Activated B cell treated with CpG ODN at 0.5 μM for 24 hours (primary cell): Measurements from ENCODE around the gene SHC3. TPM values are rescaled to one million over a fixed set of nuclear protein-coding genes. Genes with fewer than 3 reads are reported as not detected.

Experiments used
- ATAC-seq: fragments of 200-7000 bp; cut with Tn5 transposase; one replicate; pipeline ENCODE4 v1.10.0; 2021; ENCODE audit warnings: low read depth, mild to moderate bottlenecking, moderate library complexity
- CTCF ChIA-PET: fragments of 350-600 bp; sonication (Branson Sonifier 250); formaldehyde crosslinking; loops from one replicate; lab custom pipeline; 2021; ENCODE audit warnings: antibody characterized with exemption; lab: Charles Lee
- POLR2A ChIA-PET: fragments of 350-600 bp; sonication (Branson Sonifier 250); formaldehyde crosslinking; loops from one replicate; lab custom pipeline; 2021; ENCODE audit warnings: antibody characterized with exemption; lab: Charles Lee
- DNase-seq: peaks from one replicate; pipeline ENCODE4 v3.0.0; 2022
- H3K27ac Mint-ChIP-seq: one replicate; pipeline ENCODE4 v1.8.0; 2020; ENCODE audit warnings: mixed read lengths
- H3K27me3 Mint-ChIP-seq: one replicate; pipeline ENCODE4 v1.8.0; 2021; ENCODE audit warnings: mixed read lengths
- H3K36me3 Mint-ChIP-seq: one replicate; pipeline ENCODE4 v1.8.0; 2021; ENCODE audit warnings: low read depth, mixed read lengths
- H3K4me1 Mint-ChIP-seq: one replicate; pipeline ENCODE4 v1.8.0; 2021; ENCODE audit warnings: mixed read lengths
- H3K4me3 Mint-ChIP-seq: one replicate; pipeline ENCODE4 v1.8.0; 2020; ENCODE audit warnings: mild to moderate bottlenecking, mixed read lengths
- H3K9me3 Mint-ChIP-seq: one replicate; pipeline ENCODE4 v1.8.0; 2020; ENCODE audit warnings: mixed read lengths
- intact Hi-C: fragments of 100-400 bp; cut with micrococcal nuclease; formaldehyde crosslinking; loops from one replicate; pipeline ENCODE4 v1.15.1; 2024
- total RNA-seq: library from RNA; stranded (reverse); gene quantifications from 2 replicates; pipeline ENCODE4 v1.2.3, GENCODE V29; 2022
- TF ChIP-seq, protein P1 (sequence below): fragments of 200-600 bp; IDR thresholded peaks from one replicate; pipeline ENCODE4 v1.8.0; 2022; ENCODE audit warnings: antibody characterized with exemption, mild to moderate bottlenecking

Gene SHC3
- total RNA-seq, 1 donor from 2014 or later, result not detected

DNA sequence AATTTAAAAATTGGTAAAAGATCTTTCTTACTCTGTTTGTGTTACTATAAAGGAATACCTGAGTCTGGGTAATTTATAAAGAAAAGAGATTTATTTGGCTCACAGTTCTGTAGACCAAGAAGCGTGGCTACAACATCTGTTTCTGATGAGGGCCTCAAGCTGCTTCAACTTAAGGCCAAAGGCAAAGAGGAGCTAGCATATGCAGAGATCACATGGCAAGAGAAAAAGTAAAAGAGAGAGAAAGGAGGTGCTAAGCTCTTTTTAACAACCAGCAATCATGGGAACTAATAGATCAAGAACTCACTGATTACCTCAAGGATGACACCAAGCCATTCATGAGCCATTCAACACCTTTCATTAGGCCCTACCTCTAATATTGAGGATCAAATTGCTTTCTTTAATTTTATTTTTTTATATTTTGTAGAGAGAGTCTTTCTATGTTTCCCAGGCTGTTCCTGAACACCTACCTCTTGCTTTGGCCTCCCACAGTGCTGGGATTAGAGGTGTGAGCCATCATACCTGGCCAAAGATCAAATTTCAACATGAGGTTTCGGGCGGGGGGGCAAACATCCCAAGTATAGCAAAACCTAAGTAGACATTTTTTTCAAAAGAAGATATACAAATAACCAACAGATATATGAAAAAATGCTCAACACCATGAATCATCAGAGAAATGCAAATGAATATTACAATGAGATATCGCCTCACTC is 16.0 kb upstream of the SHC3 start:
- DNase-seq, result no peak
- H3K27ac Mint-ChIP-seq, result no peak overlapping the region

GRCh38 chr9:89191004-89191403 is 12.4 kb upstream of the SHC3 start:
- POLR2A ChIA-PET, result no interaction called here
- TF ChIP-seq, protein P1, sequence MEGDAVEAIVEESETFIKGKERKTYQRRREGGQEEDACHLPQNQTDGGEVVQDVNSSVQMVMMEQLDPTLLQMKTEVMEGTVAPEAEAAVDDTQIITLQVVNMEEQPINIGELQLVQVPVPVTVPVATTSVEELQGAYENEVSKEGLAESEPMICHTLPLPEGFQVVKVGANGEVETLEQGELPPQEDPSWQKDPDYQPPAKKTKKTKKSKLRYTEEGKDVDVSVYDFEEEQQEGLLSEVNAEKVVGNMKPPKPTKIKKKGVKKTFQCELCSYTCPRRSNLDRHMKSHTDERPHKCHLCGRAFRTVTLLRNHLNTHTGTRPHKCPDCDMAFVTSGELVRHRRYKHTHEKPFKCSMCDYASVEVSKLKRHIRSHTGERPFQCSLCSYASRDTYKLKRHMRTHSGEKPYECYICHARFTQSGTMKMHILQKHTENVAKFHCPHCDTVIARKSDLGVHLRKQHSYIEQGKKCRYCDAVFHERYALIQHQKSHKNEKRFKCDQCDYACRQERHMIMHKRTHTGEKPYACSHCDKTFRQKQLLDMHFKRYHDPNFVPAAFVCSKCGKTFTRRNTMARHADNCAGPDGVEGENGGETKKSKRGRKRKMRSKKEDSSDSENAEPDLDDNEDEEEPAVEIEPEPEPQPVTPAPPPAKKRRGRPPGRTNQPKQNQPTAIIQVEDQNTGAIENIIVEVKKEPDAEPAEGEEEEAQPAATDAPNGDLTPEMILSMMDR, result no peak
- H3K27me3 Mint-ChIP-seq, result peaks cover 19% of the 10 kb centered on the region

More for the DNA sequence above, 16.0 kb upstream of the SHC3 start:
- TF ChIP-seq, protein P1, result no peak
- H3K9me3 Mint-ChIP-seq, result peaks cover 20% of the 10 kb centered on the region
- H3K27me3 Mint-ChIP-seq, result peaks cover 19% of the 10 kb centered on the region
- no peak overlapping the region for H3K4me3 Mint-ChIP-seq
- POLR2A ChIA-PET, result no interaction called here
- CTCF ChIA-PET, result no interaction called here
- H3K4me1 Mint-ChIP-seq, result no peaks in the 10 kb centered on the region
- ATAC-seq, result no peak
- intact Hi-C loops, result no loop called here
- H3K36me3 Mint-ChIP-seq, result peaks cover 2% of the 10 kb centered on the region

GRCh38 chr9:89189215-89189614 is 10.6 kb upstream of the SHC3 start:
- Mint-ChIP-seq H3K4me1 (no peaks in the 10 kb centered on the region), H3K27me3 (peaks cover 15% of the 10 kb centered on the region), H3K4me3 (no peak overlapping the region), H3K36me3 (no peaks in the 10 kb centered on the region), H3K27ac (no peak overlapping the region), H3K9me3 (peaks cover 12% of the 10 kb centered on the region)
- TF ChIP-seq, protein P1, result no peak
- ChIA-PET POLR2A (no interaction called here), CTCF (no interaction called here)
- ATAC-seq (no peak), DNase-seq (no peak)
- intact Hi-C loops, result no loop called here

More at GRCh38 chr9:89191004-89191403, 12.4 kb upstream of the SHC3 start:
- Mint-ChIP-seq H3K9me3 (peaks cover 12% of the 10 kb centered on the region), H3K4me3 (no peak overlapping the region), H3K36me3 (no peaks in the 10 kb centered on the region), H3K4me1 (no peaks in the 10 kb centered on the region), H3K27ac (no peak overlapping the region)
- ATAC-seq (no peak), DNase-seq (no peak)
- CTCF ChIA-PET, result no interaction called here
- intact Hi-C loops, result no loop called here

- peaks cover 13% of the 10 kb centered on the region for H3K27me3 Mint-ChIP-seq
- intact Hi-C loops, result no loop called here
- DNase-seq (no peak), ATAC-seq (no peak)
- peaks cover 6% of the 10 kb centered on the region for H3K9me3 Mint-ChIP-seq
- TF ChIP-seq, protein P1, result no peak
- H3K36me3 Mint-ChIP-seq, result no peaks in the 10 kb centered on the region
- H3K27ac Mint-ChIP-seq, result no peak overlapping the region
- H3K4me1 Mint-ChIP-seq, result no peaks in the 10 kb centered on the region
- ChIA-PET POLR2A (no interaction called here), CTCF (no interaction called here)
- H3K4me3 Mint-ChIP-seq, result no peak overlapping the region
Observed at GRCh38 chr9:89187950-89188349, 9.3 kb upstream of the SHC3 start.

DNA sequence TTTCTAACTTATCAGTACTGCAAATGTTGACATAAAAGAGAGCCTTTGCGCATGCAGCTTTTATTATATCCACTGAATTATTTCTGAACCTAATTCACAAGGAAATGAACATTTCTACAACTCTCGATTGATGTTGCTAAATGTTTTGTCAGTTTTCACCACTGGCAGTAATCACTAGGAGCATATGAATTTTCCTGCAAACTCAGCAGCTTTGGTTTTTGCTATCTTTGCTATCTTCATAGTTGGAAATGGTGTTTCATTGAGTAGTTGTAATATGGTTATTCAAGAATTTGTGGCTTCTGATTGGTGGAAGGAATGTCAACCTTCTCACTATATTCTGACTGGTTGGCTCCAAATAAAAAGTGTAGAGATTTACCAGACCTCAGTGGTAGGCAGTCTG is 8.9 kb upstream of the SHC3 start:
- CTCF ChIA-PET, result no interaction called here
- Mint-ChIP-seq H3K36me3 (no peaks in the 10 kb centered on the region), H3K9me3 (peaks cover 1% of the 10 kb centered on the region), H3K27ac (no peak overlapping the region), H3K4me1 (no peaks in the 10 kb centered on the region), H3K27me3 (peaks cover 13% of the 10 kb centered on the region), H3K4me3 (no peak overlapping the region)
- ATAC-seq (no peak), DNase-seq (no peak)
- POLR2A ChIA-PET, result no interaction called here
- intact Hi-C loops, result no loop called here
- TF ChIP-seq, protein P1, result no peak
